GM19463 (cell line): Measurements from ENCODE around the gene SPSB1.

ENCODE experiments used
- ATAC-seq: cut with Tn5 transposase; IDR thresholded peaks from one replicate; pipeline ENCODE4 v1.9.1; 2021; ENCODE audit warnings: mild to moderate bottlenecking, moderate library complexity; ENCODE audit not compliant: unreplicated experiment

SPSB1 gene

DNA sequence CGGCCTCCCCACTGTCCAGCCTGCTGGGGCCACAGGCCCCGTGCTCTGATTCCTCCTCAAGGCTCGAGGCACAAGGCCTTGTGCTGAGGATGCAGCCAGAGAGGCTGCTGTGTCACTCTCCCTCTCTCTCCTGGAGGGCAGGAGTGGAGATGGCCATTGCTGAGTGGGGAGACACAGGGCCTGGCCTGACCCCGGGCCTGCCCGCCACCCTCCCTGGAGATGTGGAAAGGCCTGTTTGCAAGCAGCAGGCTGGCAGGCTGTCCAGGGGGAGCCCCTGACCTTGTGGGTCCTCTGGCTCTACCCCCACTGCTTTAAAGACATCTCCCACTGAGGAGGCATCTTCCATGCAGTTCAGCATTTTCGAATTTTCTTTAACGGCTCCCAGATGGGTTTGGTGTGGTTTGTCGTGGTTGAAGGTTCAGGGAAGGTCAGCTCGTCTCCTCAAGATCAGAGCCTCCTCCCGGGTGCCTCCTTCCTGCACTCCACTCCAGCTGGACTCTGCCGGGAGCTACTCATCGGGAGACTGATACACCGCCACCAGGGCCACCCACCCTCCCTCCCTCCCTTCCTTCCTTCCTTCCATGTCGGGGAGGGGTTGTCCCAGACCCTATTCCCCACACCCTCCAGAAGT, 69.1 kb downstream of the SPSB1 start:
- ATAC-seq = no peak

DNA sequence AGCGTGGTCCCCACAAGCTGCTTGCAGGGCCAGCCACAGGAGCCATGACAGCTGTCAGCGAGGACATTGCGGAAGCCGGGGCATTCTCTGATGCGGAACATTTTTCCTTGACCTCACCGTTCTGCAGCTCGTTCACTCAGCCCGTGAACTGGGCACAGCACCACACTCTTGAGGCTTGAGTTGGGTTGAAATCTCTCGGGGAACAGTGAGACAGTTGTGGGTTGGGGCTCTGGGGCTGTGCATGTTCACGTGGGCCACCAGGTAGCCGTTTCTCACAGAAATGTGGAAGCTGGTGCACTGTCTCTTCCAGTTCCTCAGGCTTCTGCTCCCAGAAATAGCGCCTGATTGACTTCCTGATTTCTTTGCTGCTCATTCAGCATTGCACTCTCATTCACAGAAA, 69.8 kb downstream of the SPSB1 start:
- no peak for ATAC-seq

DNA sequence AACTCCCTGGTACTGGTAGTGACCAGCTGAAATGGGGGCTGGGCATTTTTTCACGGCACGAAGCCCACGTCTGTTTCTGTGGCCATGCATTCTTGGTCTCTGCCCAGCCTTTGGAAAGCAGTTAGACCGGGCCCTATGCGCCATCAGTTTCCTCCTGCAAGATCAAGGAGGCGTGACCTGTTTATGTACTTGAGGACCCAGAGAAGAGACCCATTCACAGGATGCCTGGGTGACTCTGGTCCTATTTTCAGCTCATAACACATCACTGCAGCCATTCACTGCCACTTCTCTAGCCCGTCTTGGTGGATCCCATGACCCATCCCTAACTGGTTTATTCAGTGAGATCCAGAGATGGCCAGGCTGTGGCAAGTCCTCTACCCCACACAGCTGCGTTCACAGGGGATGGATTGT, 70.4 kb downstream of the SPSB1 start:
- no peak for ATAC-seq

DNA sequence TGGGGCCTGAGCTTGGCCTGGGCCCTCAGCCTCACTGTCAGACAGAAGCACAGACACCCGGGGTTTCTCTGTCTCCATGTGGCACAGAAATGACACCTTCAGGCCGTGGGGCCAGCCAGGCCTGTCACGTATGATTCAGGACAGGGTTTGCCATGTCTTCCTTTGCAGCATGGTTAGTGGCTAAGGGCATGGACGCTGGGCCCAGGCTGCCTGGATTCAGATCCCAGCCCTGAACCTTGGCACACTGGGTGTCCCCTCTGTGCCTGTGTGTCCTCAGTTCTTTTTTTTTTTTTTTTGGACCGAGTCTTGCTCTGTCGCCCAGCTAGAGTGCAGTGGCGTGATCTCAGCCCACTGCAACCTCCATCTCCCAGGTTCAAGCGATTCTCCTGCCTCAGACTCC, 73.6 kb downstream of the SPSB1 start:
- ATAC-seq = no peak

DNA sequence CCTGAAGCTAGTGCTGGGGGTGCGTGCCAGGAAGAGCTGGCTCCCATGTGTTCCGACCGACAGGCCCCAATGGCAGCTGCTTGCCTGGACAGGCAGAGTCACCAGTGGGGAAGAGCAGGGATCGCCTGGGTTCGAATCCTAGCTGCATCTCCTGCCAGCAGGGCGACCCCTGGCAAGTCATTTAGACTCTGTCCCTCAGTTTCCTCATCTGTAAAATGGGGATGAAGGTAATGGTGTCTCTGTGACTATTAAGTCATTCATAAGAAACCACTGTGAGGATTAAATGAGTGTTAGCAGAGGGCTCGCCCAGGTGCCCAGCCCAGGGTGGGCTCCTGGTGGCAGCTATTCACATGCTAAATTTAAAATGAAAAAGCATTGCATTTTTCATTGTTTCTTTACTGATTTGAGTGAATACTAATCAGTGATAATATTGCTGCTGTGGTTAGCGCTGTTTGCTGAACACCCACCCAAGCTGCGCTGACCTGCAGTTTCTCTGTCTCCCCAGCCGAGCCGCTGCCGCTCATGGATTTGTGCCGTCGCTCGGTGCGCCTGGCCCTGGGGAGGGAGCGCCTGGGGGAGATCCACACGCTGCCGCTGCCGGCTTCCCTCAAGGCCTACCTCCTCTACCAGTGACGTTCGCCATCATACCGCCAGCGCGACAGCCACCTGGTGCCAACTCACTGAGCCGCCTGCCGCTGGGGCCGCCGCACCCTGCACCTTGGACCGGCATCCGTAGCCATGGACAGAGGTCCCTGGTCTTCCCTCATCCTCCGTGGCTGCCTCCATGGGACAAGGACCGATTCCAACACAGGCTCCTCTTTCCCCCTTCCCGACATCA, 74.5 kb downstream of the SPSB1 start:
- no peak for ATAC-seq

DNA sequence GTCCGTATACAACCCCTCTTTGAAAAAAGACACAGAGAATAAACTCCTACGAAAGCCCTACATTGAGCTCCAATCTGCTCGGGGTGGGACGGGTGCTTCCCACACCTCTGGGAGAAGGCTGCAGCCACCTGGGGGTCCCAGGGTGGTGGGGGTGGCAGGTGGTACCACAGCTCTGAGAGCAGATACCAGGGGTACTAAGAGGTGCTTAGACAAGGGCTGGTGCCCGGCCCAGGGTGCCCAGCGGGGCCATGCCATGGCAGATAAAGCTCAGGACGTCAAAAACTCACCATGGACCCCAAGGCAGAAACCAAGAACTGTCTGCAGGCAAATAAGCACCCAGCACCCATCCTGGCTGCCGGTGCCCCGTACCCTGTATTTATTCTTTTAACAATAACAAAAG, 75.1 kb downstream of the SPSB1 start:
- no peak for ATAC-seq

DNA sequence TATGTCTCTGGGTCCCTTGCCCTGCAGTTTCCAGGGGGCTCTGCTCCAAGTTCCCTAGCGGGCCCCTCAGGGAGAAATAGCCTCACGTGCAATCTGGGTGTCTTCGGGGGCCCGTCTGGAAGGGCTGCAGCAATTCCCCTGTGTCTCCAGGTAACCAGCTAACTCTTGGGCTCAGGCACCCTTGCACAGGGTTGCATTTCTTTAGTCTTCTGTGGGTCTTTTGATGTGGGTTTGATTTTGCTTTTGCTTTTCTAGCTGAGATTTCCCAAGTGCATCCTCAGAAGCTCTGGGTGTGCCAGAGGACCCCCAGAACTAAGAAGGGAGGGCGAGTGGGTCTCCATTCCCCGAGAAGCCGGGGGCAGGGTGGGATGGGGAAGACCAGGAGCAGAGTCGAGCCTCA, 75.7 kb downstream of the SPSB1 start:
- ATAC-seq = no peak

DNA sequence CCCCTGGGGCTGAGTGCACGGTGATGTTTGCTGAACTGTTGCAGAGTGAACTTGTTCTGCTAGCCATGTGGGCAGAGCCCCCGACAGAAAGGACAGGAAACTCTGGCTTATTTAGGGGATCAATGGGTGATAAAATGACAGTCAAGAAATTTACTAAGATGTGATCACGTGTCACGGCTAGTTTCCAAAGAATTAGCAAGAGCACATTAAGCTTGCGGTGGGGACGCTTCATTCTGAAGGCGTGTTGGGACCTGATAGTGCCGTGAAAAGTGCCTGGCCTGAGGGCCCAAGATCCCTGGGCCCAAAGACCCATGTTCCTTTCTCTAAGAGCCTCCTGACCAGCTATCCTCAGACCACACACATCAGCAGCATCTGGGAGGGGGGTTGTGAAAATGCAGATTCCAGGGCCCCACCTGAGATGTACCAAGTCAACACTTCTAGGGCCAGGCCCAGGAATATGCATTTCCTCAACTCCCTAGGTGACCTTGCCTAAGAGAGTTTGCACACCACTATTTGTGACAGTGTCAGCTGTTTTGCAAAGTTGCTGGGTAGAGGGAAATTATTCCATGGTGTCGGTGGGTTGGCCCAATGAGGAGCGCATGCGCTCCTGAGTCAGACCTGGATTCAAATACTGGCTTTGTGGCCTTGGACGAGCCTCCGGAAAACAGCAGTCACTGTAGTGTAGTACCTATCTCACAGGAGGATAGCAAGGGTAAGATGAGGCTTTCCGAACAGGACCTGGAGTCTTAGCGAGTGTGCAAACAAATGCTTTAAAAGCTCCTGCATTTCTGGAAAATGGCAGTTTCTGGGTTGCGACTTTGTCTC, 77.5 kb downstream of the SPSB1 start:
- ATAC-seq = no peak

DNA sequence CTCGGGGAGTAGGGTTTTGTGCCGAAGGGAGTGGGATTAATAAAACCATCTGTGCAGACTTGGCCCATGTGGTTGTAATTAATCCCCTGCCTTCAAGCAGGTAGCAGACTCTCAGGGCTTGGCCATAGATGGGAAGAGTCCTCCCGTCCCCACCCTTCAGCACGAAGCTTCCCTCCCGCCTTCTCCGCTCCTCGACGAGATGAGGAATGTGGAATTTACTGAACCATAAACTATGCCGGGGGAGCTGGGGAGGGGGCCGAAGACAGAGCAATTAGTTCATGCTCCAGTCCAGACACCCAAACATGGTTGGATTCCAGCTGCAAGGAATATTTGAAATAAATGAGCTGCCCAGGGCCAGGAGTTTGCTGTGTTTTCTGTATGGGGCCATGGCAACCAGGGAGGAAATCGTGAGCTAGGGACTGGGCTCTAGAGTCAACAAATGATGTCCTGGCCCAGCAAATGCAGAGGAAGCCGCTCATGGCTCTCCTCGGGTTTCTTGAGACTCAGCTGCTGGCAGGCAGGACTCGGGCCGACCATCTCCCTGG, 78.8 kb downstream of the SPSB1 start:
- no peak for ATAC-seq

DNA sequence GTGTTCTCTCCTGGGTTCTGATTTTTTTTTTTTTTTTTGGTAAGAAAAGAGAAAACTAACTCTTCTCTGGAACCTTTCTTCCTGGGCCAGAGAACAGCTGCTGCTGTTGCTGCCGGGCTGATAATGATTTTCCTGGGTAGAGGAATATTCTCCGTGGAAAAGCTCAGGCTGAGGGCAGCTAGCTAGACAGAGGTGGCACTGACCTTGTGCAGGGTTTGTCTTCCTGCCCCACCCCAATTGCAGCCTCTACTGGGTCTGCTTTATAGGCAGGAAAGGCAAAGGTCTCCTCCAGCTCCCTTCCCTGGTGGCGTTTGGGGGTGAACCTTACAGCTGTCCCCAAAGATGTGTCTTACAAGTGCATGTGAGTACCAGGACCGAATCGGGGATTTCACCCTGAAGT, 79.3 kb downstream of the SPSB1 start:
- no peak for ATAC-seq

DNA sequence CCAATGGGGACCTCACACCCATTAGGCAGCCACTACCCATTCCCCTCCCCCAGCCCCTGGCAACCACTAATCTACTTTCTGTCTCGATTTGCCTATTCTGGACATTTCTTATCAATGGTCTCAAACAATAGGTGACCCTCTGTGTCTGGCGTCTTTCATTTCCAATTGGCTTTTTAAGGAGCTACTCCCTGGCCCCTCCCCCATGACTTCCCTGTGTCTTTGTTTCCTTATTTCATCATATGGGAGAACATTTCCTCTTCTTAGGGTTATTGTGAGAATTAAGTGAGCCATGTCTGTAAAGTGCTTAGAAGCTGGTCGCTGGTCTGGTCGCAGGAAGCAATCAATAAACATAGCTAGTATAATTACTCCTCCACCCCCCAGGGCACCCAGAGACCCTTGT, 80.9 kb downstream of the SPSB1 start:
- no peak for ATAC-seq

DNA sequence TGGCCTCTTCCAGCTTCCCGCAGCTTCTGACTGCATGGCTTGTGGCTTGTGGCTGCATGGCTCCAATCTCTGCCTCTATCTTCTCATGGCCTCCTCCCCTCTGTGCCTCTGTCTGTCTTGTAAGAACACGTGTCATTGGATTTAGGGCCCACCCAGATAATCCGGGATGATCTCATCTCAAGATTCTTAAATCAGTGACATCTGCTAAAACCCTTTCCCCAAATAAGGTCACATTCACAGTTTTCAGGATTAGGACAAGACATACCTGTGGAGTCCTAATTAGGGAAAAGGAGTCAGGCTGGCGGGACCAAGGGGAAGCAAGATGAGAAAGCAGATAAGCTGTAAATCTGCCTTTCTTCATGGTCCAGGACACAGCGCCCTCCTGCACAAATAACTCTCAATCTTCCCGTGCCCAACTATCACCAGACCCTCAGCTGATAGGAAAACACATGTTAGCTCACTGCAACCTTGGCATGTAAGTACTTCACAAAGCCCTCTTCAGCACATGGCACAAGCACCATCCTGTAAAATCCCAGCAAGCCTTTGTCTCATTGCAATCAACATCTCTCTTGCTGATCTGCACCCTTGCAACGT, 82.2 kb downstream of the SPSB1 start:
- no peak for ATAC-seq

DNA sequence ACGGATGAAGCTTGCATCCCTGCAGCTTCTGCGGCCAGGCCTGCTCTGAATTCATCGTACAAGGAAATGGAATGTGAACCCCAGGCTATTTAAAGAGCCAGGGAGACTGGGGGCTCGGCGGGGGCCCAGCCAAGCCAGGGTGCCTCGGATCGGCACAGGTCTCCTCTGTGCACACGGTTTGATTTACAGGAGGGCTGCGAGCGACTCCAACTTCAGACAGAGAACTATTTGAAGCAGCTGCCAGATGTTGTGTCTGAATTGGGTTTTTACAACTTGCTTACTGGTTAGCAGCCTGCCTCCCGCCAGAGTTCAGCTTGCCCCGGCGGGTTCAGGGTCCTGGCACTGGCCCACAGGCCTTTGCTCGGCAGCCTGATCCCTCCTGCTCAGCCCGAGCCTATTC, 83.2 kb downstream of the SPSB1 start:
- no peak for ATAC-seq

DNA sequence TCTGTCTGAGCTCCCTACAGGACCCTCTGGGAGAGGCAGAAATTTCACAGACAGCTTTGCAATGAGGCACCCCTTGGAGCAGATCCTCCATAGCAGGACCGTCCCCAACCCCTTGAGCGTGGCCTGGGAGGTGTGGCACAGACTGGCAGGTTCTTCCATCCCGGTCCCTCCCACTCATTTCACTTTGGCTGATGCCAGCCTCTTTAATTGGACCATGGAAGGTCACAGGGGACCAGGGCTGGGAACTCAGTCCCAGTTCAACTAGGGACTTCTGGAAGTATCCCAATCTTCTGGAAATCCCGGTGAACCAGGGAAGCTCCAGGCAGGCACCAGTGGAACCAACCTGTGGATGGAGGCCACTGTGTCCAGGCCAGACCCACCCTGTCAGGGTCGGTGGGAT, 83.7 kb downstream of the SPSB1 start:
- ATAC-seq = no peak

DNA sequence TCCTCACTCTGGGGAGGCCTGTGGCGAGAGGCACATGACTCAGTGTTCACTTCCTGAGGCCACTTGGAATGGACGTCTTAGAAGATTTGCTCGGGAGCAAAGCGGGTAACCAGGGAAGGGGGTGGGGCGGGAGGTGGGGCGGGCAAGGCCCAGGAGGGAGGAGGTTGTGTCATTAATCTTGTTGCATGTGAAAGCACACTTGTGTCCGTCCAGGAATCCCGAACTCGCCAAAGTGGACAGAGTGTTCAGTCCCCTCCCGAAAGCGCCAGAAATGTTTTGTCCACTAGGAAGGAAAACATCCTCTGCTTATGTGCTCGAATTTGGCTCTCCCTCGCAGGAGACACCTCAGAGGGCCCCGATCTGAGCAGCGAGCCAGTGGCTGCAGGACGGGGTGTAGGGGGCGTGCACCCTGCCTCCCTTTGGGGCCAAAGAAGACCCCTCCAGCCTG, 84.2 kb downstream of the SPSB1 start:
- no peak for ATAC-seq

DNA sequence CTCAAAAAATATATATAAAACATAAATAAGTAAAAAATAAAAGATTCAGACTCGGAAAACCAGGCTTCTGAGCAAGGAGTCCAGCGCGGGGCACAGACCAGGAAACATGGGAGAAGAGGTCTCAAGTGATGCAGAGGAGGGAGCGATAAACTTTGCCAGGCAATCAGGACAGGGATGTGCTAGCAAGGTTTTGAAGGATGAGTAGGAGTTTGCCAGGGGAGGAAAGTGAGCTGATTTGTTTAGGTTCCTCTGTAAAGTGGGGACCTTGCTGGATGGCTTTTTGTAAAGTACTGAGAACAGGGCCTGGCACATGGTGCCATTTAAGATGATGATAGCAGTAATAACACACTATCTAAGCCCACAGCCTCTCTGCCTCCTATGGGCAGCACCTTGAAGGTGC, 86.1 kb downstream of the SPSB1 start:
- ATAC-seq = no peak

DNA sequence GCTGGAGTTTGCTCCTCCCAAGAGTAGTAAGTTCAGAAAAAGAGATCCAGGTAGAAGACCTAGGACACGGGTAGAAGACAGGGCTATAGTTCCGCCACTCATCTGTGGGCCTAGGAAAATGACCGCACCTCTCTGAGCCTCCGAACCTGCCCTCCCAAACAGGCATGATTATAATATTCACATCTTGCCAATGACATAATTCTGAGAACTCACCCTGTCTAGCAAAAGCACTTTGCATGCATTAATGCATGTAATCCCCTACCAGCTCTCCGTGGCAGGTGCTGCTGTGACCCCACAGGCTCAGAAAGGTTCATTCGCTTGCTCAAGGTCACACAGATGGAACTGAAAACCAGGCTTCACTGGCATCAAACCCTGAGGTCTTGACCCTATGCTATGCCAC, 88.0 kb downstream of the SPSB1 start:
- no peak for ATAC-seq

DNA sequence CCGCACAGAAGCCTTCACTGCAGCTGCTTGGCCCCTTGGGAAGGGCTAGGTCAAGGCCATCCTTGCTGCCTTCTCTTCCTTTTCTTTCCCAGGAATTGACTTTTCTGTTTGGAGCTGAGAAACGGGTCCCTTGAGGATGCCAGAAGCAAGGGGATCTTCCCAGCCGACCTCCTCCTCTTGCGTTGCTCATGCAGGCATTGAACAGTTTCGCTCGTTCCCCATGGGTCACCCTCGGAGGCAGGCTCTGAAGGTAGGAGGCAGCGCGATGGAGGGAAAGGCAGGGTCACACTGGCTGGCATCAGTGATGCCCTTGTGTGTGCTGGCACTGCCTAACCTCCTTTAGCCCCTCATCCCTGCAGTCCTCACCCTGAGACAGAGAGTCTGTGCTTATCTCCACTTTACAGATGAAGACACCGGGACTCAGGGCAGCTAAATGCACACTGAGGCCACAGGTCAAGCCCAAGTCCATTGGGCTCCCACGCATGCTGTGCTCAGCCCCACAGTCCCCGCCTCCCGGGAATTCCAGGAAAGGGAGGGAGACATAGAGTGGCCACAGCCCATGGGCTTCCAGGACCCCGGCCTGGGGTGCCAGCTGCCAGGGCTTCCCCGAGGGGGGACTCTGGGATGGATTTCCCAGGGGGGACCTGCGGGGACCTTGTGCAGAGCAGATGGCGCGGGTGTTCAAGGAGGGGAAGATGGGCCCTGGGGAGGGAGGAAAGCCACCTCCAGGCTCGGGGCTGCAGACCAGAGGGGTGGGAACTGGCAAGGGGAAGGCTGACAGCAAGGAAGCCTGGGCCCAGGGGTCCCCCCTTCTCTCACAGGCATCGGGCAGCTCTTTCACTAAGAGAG, 90.2 kb downstream of the SPSB1 start:
- no peak for ATAC-seq

DNA sequence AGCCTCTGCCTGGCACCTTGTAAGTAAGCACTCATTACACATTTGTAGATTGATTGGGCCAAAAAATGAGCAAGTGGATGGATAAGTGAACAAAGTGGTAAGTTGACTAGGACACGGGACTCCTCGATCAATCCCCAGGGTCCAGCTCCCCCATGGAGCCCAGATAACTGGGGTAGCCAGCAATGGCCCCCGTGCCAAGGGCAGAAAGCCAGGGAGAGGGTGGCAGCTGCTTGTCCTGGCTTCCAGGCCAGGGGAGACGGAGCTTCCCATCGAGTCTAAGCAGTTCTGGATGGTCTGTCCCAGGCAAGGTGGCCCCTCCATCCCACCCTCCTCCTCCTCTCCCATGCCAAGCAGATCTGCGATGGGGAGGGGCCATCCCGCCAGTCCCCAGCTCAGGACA, 91.4 kb downstream of the SPSB1 start:
- no peak for ATAC-seq

DNA sequence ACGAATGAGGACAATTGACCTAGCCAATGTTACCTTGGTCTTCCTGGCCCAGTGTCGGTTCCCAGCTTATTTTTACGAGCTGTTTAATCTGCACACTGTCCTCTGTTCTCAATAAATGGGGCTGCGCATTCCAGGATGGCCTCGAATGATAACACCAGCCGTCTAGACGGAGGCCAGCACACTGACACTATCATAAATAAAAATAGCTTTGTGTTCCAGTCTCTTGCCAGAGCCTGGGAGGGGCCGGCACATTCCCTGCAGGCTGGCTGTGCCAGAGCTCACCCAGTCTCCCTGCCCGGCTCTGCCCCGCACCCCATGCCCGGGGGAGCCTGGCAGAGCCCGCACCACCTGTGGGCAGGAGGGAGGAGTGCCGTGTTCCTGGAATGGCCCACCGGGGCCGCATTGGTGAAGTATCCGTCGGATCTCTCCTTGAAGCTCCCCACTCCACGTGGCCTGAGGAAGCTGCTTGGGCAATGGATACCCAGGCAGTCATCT, 92.1 kb downstream of the SPSB1 start:
- no peak for ATAC-seq
